Calu3 (cell line): ENCODE data around the gene ZBTB40. TPM values are rescaled to one million over a fixed set of nuclear protein-coding genes. Genes with fewer than 3 reads are reported as not detected.

ENCODE experiments used
- BruUV-seq: library from RNA; stranded (reverse); fragments of 400-500 nt; replicated peaks from 2 replicates; lab custom pipeline; 2021; lab: Mats Ljungman, UMichigan
- CTCF ChIA-PET: fragments of 300-600 bp; sonication (Branson Sonifier 250); formaldehyde crosslinking; loops from one replicate; lab custom pipeline; 2022; ENCODE audit warnings: antibody characterized with exemption; lab: Charles Lee
- DNase-seq: peaks from one replicate; pipeline ENCODE4 v3.0.0; 2022
- H3K27ac Mint-ChIP-seq: one replicate; pipeline ENCODE4 v1.8.0; 2022; ENCODE audit warnings: mixed read lengths; ENCODE audit not compliant: unreplicated experiment
- H3K27me3 Mint-ChIP-seq: one replicate; pipeline ENCODE4 v1.8.0; 2022; ENCODE audit warnings: mixed read lengths; ENCODE audit not compliant: unreplicated experiment
- H3K36me3 Mint-ChIP-seq: one replicate; pipeline ENCODE4 v1.8.0; 2022; ENCODE audit warnings: mild to moderate bottlenecking, moderate library complexity, mixed read lengths; ENCODE audit not compliant: insufficient read depth, unreplicated experiment
- H3K4me1 Mint-ChIP-seq: one replicate; pipeline ENCODE4 v1.8.0; 2022; ENCODE audit warnings: mild to moderate bottlenecking, low read depth, mixed read lengths; ENCODE audit not compliant: unreplicated experiment
- H3K4me3 Mint-ChIP-seq: one replicate; pipeline ENCODE4 v1.8.0; 2022; ENCODE audit warnings: mild to moderate bottlenecking, low read depth, moderate library complexity, mixed read lengths; ENCODE audit not compliant: unreplicated experiment
- H3K9me3 Mint-ChIP-seq: one replicate; pipeline ENCODE4 v1.8.0; 2022; ENCODE audit warnings: low read depth, mixed read lengths; ENCODE audit not compliant: unreplicated experiment
- CTCF ChIP-seq: fragments of 200-600 bp; IDR thresholded peaks from one replicate; pipeline ENCODE4 v1.8.0; 2022; ENCODE audit warnings: antibody characterized with exemption; ENCODE audit not compliant: unreplicated experiment
- intact Hi-C: fragments of 100-400 bp; cut with micrococcal nuclease; formaldehyde crosslinking; loops from one replicate; pipeline ENCODE4 v1.10.0; 2022; ENCODE audit not compliant: unreplicated experiment
- total RNA-seq: library from RNA; stranded (reverse); gene quantifications from 2 replicates; pipeline ENCODE4 v1.2.3, GENCODE V29; 2022

Gene ZBTB40
- total RNA-seq, 1 experiment from 2014 or later, result 18.7 TPM

- Mint-ChIP-seq H3K4me1 (peaks cover 7% of the 10 kb centered on the region), H3K36me3 (no peaks in the 10 kb centered on the region)
- CTCF ChIA-PET, result interaction anchor here (0.6 kb wide), 1 partner anchor 971 kb away, joined by 7 read pairs; no protein-coding TSS in a partner anchor
Measured at GRCh38 chr1:22494943-22495579, 43.4 kb downstream of the ZBTB40 start.

GRCh38 chr1:22496536-22497160, 45.0 kb downstream of the ZBTB40 start:
- Mint-ChIP-seq H3K4me1 (peaks cover 16% of the 10 kb centered on the region), H3K27me3 (no peaks in the 10 kb centered on the region), H3K4me3 (no peak overlapping the region), H3K9me3 (no peaks in the 10 kb centered on the region), H3K27ac (no peak overlapping the region), H3K36me3 (peaks cover 4% of the 10 kb centered on the region)
- no peak for DNase-seq
- intact Hi-C loops, result no loop called here
- no peak for TF ChIP-seq CTCF
- BruUV-seq, result no TSS peak
- CTCF ChIA-PET, result no interaction called here

More at GRCh38 chr1:22494943-22495579, 43.4 kb downstream of the ZBTB40 start:
- no peak overlapping the region for H3K4me3 Mint-ChIP-seq
- BruUV-seq, result no TSS peak
- H3K27me3 Mint-ChIP-seq, result no peaks in the 10 kb centered on the region
- intact Hi-C loops, result no loop called here
- no peak overlapping the region for H3K27ac Mint-ChIP-seq
- DNase-seq, result no peak
- no peak for TF ChIP-seq CTCF
- no peaks in the 10 kb centered on the region for H3K9me3 Mint-ChIP-seq

- CTCF ChIA-PET, result interaction anchor here (0.6 to 1.3 kb wide), 3 partner anchors 12 to 36 kb away, joined by 3 to 4 read pairs (median 3); no protein-coding TSS in a partner anchor
- H3K4me3 Mint-ChIP-seq, result no peak overlapping the region
- H3K27ac Mint-ChIP-seq, result no peak overlapping the region
- no peak for DNase-seq
- H3K9me3 Mint-ChIP-seq, result no peaks in the 10 kb centered on the region
- peaks cover 4% of the 10 kb centered on the region for H3K36me3 Mint-ChIP-seq
- intact Hi-C loops, result no loop called here
- TF ChIP-seq CTCF, result no peak
- peaks cover 16% of the 10 kb centered on the region for H3K4me1 Mint-ChIP-seq
- H3K27me3 Mint-ChIP-seq, result no peaks in the 10 kb centered on the region
- BruUV-seq, result no TSS peak
Measured at GRCh38 chr1:22498463-22498862, 46.8 kb downstream of the ZBTB40 start.

GRCh38 chr1:22500058-22500457, 48.4 kb downstream of the ZBTB40 start:
- CTCF ChIA-PET, result no interaction called here
- TF ChIP-seq CTCF, result no peak
- no peak for DNase-seq
- Mint-ChIP-seq H3K27me3 (no peaks in the 10 kb centered on the region), H3K9me3 (no peaks in the 10 kb centered on the region), H3K4me3 (no peak overlapping the region), H3K27ac (no peak overlapping the region), H3K4me1 (peaks cover 16% of the 10 kb centered on the region), H3K36me3 (peaks cover 4% of the 10 kb centered on the region)
- no TSS peak for BruUV-seq
- intact Hi-C loops, result no loop called here
